Gastrocnemius medialis (tissue), 4 donors: ENCODE measurements around the gene RSPH6A.

Source experiments
- POLR2A ChIP-seq, 2 donors: fragments of 450-650 bp; IDR thresholded peaks; one replicate each; pipeline ENCODE4 v1.6.1; 2017; ENCODE audit warnings: antibody characterized with exemption in 2 of 2, mild to moderate bottlenecking in 2 of 2, moderate library complexity in 2 of 2
- TF ChIP-seq, protein P1 (sequence below), 5 experiments: fragments of 450-650 bp in 3 of 5; fragments of 200-600 bp in 2 of 5; sonication (generic) in 2 of 5; IDR thresholded peaks in 4 of 5; conservative IDR thresholded peaks in 1 of 5; 1 replicate in 4 of 5; 2 replicates in 1 of 5; pipeline ENCODE4 v1.5.1; 2016 to 2019; ENCODE audit warnings: antibody characterized with exemption in 5 of 5, mild to moderate bottlenecking in 3 of 5, moderate library complexity in 3 of 5

DNA sequence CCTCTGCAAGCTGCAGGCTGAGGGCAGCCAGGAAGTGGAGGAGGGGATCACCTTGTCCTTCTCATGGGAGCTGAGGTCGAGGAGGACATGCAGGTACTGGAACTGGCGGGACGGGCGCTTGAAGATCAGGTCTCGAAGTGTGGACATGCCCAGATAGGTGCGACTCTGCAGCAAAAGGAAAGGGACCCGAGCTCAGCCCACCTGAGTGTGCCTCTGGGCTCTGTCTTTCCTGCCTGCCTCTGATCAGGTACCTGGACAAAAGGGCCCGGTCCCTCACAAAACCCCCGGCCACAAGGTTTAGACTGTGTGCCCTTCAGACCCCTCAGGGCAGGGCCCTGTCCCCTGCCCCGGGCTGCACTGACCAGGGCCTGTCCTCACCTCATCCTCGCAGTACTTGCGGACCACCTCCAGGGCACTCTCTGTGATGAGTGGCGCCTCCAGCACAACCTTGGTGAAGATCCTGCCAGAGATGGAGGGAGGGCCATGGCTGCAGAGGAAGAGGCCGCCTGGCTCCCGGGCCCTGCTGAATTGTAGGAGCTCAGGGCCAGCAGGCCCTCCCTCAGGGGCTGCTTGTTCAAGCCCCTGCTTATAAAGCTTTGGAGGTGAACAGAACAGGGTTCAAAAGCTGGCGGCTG lies 12.5 kb upstream of the RSPH6A start:
- TF ChIP-seq, protein P1, sequence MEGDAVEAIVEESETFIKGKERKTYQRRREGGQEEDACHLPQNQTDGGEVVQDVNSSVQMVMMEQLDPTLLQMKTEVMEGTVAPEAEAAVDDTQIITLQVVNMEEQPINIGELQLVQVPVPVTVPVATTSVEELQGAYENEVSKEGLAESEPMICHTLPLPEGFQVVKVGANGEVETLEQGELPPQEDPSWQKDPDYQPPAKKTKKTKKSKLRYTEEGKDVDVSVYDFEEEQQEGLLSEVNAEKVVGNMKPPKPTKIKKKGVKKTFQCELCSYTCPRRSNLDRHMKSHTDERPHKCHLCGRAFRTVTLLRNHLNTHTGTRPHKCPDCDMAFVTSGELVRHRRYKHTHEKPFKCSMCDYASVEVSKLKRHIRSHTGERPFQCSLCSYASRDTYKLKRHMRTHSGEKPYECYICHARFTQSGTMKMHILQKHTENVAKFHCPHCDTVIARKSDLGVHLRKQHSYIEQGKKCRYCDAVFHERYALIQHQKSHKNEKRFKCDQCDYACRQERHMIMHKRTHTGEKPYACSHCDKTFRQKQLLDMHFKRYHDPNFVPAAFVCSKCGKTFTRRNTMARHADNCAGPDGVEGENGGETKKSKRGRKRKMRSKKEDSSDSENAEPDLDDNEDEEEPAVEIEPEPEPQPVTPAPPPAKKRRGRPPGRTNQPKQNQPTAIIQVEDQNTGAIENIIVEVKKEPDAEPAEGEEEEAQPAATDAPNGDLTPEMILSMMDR (IDR thresholded peaks at IDR 0.05 in 4 of 5, conservative IDR thresholded peaks at IDR 0.05 in 1 of 5): no peak
- no peak for TF ChIP-seq POLR2A (IDR thresholded peaks at IDR 0.05)
